Sigmoid colon (tissue), 4 donors: Measurements from ENCODE around the gene TTC22.

Experiments used
- CTCF ChIP-seq, 4 experiments: fragments of 450-650 bp in 3 of 4; fragments of 200-600 bp in 1 of 4; IDR thresholded peaks; one replicate each; pipeline ENCODE4 v1.5.1; 2016 to 2019; ENCODE audit warnings: antibody characterized with exemption in 4 of 4, mild to moderate bottlenecking in 3 of 4, moderate library complexity in 2 of 4
- EP300 ChIP-seq, 4 donors: sonication (generic); formaldehyde crosslinking; IDR thresholded peaks; one replicate each; pipeline ENCODE4 v1.6.1; 2017; ENCODE audit warnings: antibody characterized with exemption in 4 of 4
- POLR2A ChIP-seq, 2 donors: fragments of 450-650 bp; IDR thresholded peaks; one replicate each; pipeline ENCODE4 v1.6.1; 2016; ENCODE audit warnings: antibody characterized with exemption in 2 of 2, mild to moderate bottlenecking in 2 of 2, moderate library complexity in 2 of 2
- POLR2AphosphoS5 ChIP-seq, 4 donors: sonication (generic); formaldehyde crosslinking; IDR thresholded peaks; one replicate each; pipeline ENCODE4 v1.6.1; 2017; ENCODE audit warnings: antibody characterized with exemption in 4 of 4

- TF ChIP-seq POLR2A (IDR thresholded peaks at IDR 0.05) (no peak), CTCF (IDR thresholded peaks at IDR 0.05) (no peak), EP300 (IDR thresholded peaks at IDR 0.05) (no peak), POLR2AphosphoS5 (IDR thresholded peaks at IDR 0.05) (no peak)
Observed at GRCh38 chr1:54784066-54784465, 17.1 kb downstream of the TTC22 start.
